KMS-11 (cell line): ENCODE measurements around the gene MAP3K4.

Source experiments
- H2AFZ ChIP-seq: fragments of 200-600 bp; sonication (generic); 2 replicates; pipeline ENCODE4 v1.6.1; 2016; ENCODE audit warnings: antibody characterized with exemption, mixed run types, low read depth
- H3K27ac ChIP-seq: fragments of 200-600 bp; sonication (generic); 2 replicates; pipeline ENCODE4 v1.6.1; 2016; ENCODE audit warnings: mild to moderate bottlenecking, mixed run types
- H3K27me3 ChIP-seq: fragments of 200-600 bp; sonication (generic); 2 replicates; pipeline ENCODE4 v1.6.1; 2017; ENCODE audit warnings: mild to moderate bottlenecking, low read depth, mixed run types, moderate library complexity; ENCODE audit not compliant: insufficient read depth
- H3K36me3 ChIP-seq: fragments of 200-600 bp; sonication (generic); 2 replicates; pipeline ENCODE4 v1.6.1; 2017; ENCODE audit warnings: mild to moderate bottlenecking, mixed run types; ENCODE audit not compliant: insufficient read depth
- H3K4me1 ChIP-seq: fragments of 200-600 bp; sonication (generic); 2 replicates; pipeline ENCODE4 v1.6.1; 2016; ENCODE audit warnings: mild to moderate bottlenecking, low read depth, mixed run types; ENCODE audit not compliant: poor library complexity, severe bottlenecking
- H3K4me2 ChIP-seq: fragments of 200-600 bp; sonication (generic); 2 replicates; pipeline ENCODE4 v1.7.0; 2016; ENCODE audit warnings: mild to moderate bottlenecking, mixed run types
- H3K4me3 ChIP-seq: fragments of 200-600 bp; sonication (generic); IDR thresholded peaks from 2 replicates; pipeline ENCODE4 v1.6.1; 2017; ENCODE audit warnings: low read depth, low read length, mixed read lengths; ENCODE audit not compliant: insufficient read depth
- H3K79me2 ChIP-seq: fragments of 200-600 bp; sonication (generic); 2 replicates; pipeline ENCODE4 v1.6.1; 2016; ENCODE audit warnings: low read depth, mixed run types; ENCODE audit not compliant: insufficient read depth
- H3K9ac ChIP-seq: fragments of 200-600 bp; sonication (generic); 2 replicates; pipeline ENCODE4 v1.6.1; 2016; ENCODE audit warnings: mild to moderate bottlenecking, mixed run types
- H4K20me1 ChIP-seq: fragments of 200-600 bp; sonication (generic); 2 replicates; pipeline ENCODE4 v1.6.1; 2016; ENCODE audit warnings: mild to moderate bottlenecking, mixed run types; ENCODE audit not compliant: insufficient read depth
- CTCF ChIP-seq: fragments of 200-600 bp; sonication (generic); conservative IDR thresholded peaks from 2 replicates; pipeline ENCODE4 v1.6.1; 2017; ENCODE audit warnings: low read depth, mild to moderate bottlenecking, antibody characterized with exemption, low read length, moderate library complexity, mixed read lengths

The MAP3K4 gene

GRCh38 chr6:161041274-161041673 lies 49.7 kb downstream of the MAP3K4 start:
- no peak overlapping the region for H3K4me3 ChIP-seq
- no peaks in the 10 kb centered on the region; the same call in 1 of the 2 replicates for H3K36me3 ChIP-seq
- TF ChIP-seq CTCF: no peak
- H3K4me2 ChIP-seq: no peak overlapping the region
- no peak overlapping the region for H2AFZ ChIP-seq
- H3K27ac ChIP-seq: no peak overlapping the region
- H3K27me3 ChIP-seq: no peaks in the 10 kb centered on the region
- 0 out of 2 replicates have a peak, but pooled peaks cover 4% of the 10 kb centered on the region for H3K79me2 ChIP-seq
- H4K20me1 ChIP-seq: no peaks in the 10 kb centered on the region
- no peak overlapping the region for H3K9ac ChIP-seq
- peaks cover 10% of the 10 kb centered on the region for H3K4me1 ChIP-seq

- Histone ChIP-seq H3K27me3 (no peaks in the 10 kb centered on the region; the same call in 1 of the 2 replicates), H3K27ac (no peak overlapping the region)
- TF ChIP-seq CTCF: no peak
These were observed 52.8 kb downstream of the MAP3K4 start for GRCh38 chr6:161044335-161044734.

GRCh38 chr6:161048641-161049040 lies 57.1 kb downstream of the MAP3K4 start:
- Histone ChIP-seq H3K79me2 (peaks cover 4% of the 10 kb centered on the region; the same call in 1 of the 2 replicates), H4K20me1 (no peaks in the 10 kb centered on the region), H2AFZ (no peak overlapping the region), H3K27me3 (no peaks in the 10 kb centered on the region; the same call in 1 of the 2 replicates), H3K27ac (no peak overlapping the region), H3K9ac (no peak overlapping the region), H3K36me3 (no peaks in the 10 kb centered on the region), H3K4me2 (no peak overlapping the region), H3K4me3 (no peak overlapping the region), H3K4me1 (no peaks in the 10 kb centered on the region)
- TF ChIP-seq CTCF: no peak

More at GRCh38 chr6:161044335-161044734, 52.8 kb downstream of the MAP3K4 start:
- Histone ChIP-seq H4K20me1 (no peaks in the 10 kb centered on the region), H3K36me3 (no peaks in the 10 kb centered on the region; the same call in 1 of the 2 replicates), H2AFZ (no peak overlapping the region), H3K9ac (no peak overlapping the region), H3K79me2 (peaks cover 4% of the 10 kb centered on the region; the same call in 1 of the 2 replicates), H3K4me1 (no peaks in the 10 kb centered on the region), H3K4me3 (no peak overlapping the region), H3K4me2 (no peak overlapping the region)

GRCh38 chr6:161050134-161050765 lies 58.7 kb downstream of the MAP3K4 start:
- Histone ChIP-seq H3K27ac (no peak overlapping the region), H3K9ac (no peak overlapping the region), H2AFZ (no peak overlapping the region), H3K79me2 (peaks cover 4% of the 10 kb centered on the region; the same call in 1 of the 2 replicates), H3K4me2 (no peak overlapping the region), H3K36me3 (no peaks in the 10 kb centered on the region), H3K4me1 (no peaks in the 10 kb centered on the region), H4K20me1 (no peaks in the 10 kb centered on the region), H3K27me3 (no peaks in the 10 kb centered on the region; the same call in 1 of the 2 replicates), H3K4me3 (no peak overlapping the region)
- TF ChIP-seq CTCF: no peak
